Caco-2 (cell line): ENCODE measurements around the gene CDK17. TPM values are rescaled to one million over a fixed set of nuclear protein-coding genes. Genes with fewer than 3 reads are reported as not detected.
"Not testable (repeated sequence)": the region's sequence is repeated elsewhere in the genome, so short reads cannot be mapped to it uniquely, and the experiment has no call there.

ENCODE experiments used
- BruUV-seq: library from RNA; stranded (reverse); fragments of 400-500 nt; replicated peaks from 2 replicates; lab custom pipeline; 2021; lab: Mats Ljungman, UMichigan
- CTCF ChIA-PET: fragments of 300-600 bp; sonication (Branson Sonifier 250); formaldehyde crosslinking; loops from one replicate; lab custom pipeline; 2022; ENCODE audit warnings: antibody characterized with exemption; lab: Charles Lee
- POLR2A ChIA-PET: fragments of 300-600 bp; sonication (Branson Sonifier 250); formaldehyde crosslinking; loops from one replicate; lab custom pipeline; 2022; ENCODE audit warnings: antibody characterized with exemption; lab: Charles Lee
- DNase-seq, 2 experiments: peaks; one replicate each; pipeline versions ENCODE4 v3.0.0 to v3.0.0-alpha.2; 2020 to 2022
- H3K27me3 ChIP-seq: replicated peaks from 2 replicates; pipeline ENCODE4 v1.6.0; 2011; ENCODE audit warnings: low read length; ENCODE audit not compliant: control insufficient read depth, insufficient read depth
- H3K36me3 ChIP-seq: 2 replicates; pipeline ENCODE4 v1.5.1; 2011; ENCODE audit warnings: low read length; ENCODE audit not compliant: control insufficient read depth, insufficient read depth
- H3K4me1 ChIP-seq: fragments of 250-450 bp; sonication (Bioruptor Pico); 2 replicates; pipeline ENCODE4 v1.5.1; 2020; ENCODE audit warnings: mild to moderate bottlenecking
- H3K4me3 ChIP-seq: 2 replicates; pipeline ENCODE4 v1.5.1; 2011; ENCODE audit warnings: low read depth, mild to moderate bottlenecking, control low read depth, low read length
- H3K9me3 ChIP-seq: fragments of 250-450 bp; sonication (Bioruptor Pico); 2 replicates; pipeline ENCODE4 v1.5.1; 2020; ENCODE audit warnings: mild to moderate bottlenecking, moderate library complexity
- H3K27ac Mint-ChIP-seq: one replicate; pipeline ENCODE4 v1.8.0; 2022; ENCODE audit warnings: mixed read lengths; ENCODE audit not compliant: unreplicated experiment
- H3K27me3 Mint-ChIP-seq: one replicate; pipeline ENCODE4 v1.8.0; 2022; ENCODE audit warnings: mixed read lengths; ENCODE audit not compliant: insufficient read depth, unreplicated experiment
- H3K36me3 Mint-ChIP-seq: one replicate; pipeline ENCODE4 v1.8.0; 2022; ENCODE audit warnings: mild to moderate bottlenecking, mixed read lengths; ENCODE audit not compliant: insufficient read depth, unreplicated experiment
- H3K4me1 Mint-ChIP-seq: one replicate; pipeline ENCODE4 v1.8.0; 2022; ENCODE audit warnings: low read depth, mixed read lengths; ENCODE audit not compliant: unreplicated experiment
- H3K4me3 Mint-ChIP-seq: one replicate; pipeline ENCODE4 v1.8.0; 2022; ENCODE audit warnings: mild to moderate bottlenecking, moderate library complexity, mixed read lengths; ENCODE audit not compliant: unreplicated experiment
- H3K9me3 Mint-ChIP-seq: one replicate; pipeline ENCODE4 v1.8.0; 2022; ENCODE audit warnings: mixed read lengths; ENCODE audit not compliant: unreplicated experiment
- intact Hi-C: fragments of 100-400 bp; cut with micrococcal nuclease; formaldehyde crosslinking; loops from one replicate; pipeline ENCODE4 v1.10.0; 2022; ENCODE audit not compliant: unreplicated experiment
- total RNA-seq: library from RNA; stranded (reverse); gene quantifications from 2 replicates; pipeline ENCODE4 v1.2.3, GENCODE V29; 2022
- TF ChIP-seq, protein P1 (sequence below), 2 experiments: fragments of 200-600 bp in 1 of 2; IDR thresholded peaks; 1 replicate in 1 of 2; 2 replicates in 1 of 2; pipeline versions ENCODE4 v1.5.1 to v1.8.0; 2011 to 2022; ENCODE audit warnings: antibody characterized with exemption in 1 of 2, control low read depth in 1 of 2, inconsistent platforms in 1 of 2, low read depth in 1 of 2, low read length in 1 of 2, mild to moderate bottlenecking in 1 of 2, moderate library complexity in 1 of 2; ENCODE audit not compliant: insufficient read depth in 1 of 2, severe bottlenecking in 1 of 2, unreplicated experiment in 1 of 2

Gene CDK17
- total RNA-seq, 1 experiment from 2014 or later: 11.7 TPM

GRCh38 chr12:96421014-96421413 lies 20.8 kb upstream of the CDK17 start:
- ChIA-PET POLR2A (no interaction called here), CTCF (interaction anchor here (0.7 kb wide), 1 partner anchor 134 kb away, joined by 3 read pairs; no protein-coding TSS in a partner anchor)
- no peaks in the 10 kb centered on the region for H3K9me3 Mint-ChIP-seq

GRCh38 chr12:96420277-96420835 lies 20.1 kb upstream of the CDK17 start:
- Mint-ChIP-seq H3K9me3 (no peaks in the 10 kb centered on the region), H3K27me3 (no peaks in the 10 kb centered on the region), H3K4me1 (no peaks in the 10 kb centered on the region), H3K27ac (no peak overlapping the region), H3K36me3 (no peaks in the 10 kb centered on the region), H3K4me3 (no peak overlapping the region)
- CTCF ChIA-PET: no interaction called here
- Histone ChIP-seq H3K4me1 (peaks cover 8% of the 10 kb centered on the region), H3K36me3 (no peaks in the 10 kb centered on the region), H3K9me3 (no peaks in the 10 kb centered on the region), H3K27me3 (no peaks in the 10 kb centered on the region), H3K4me3 (no peak overlapping the region)
- no peak for DNase-seq
- intact Hi-C loops: no loop called here
- POLR2A ChIA-PET: no interaction called here
- TF ChIP-seq, protein P1, sequence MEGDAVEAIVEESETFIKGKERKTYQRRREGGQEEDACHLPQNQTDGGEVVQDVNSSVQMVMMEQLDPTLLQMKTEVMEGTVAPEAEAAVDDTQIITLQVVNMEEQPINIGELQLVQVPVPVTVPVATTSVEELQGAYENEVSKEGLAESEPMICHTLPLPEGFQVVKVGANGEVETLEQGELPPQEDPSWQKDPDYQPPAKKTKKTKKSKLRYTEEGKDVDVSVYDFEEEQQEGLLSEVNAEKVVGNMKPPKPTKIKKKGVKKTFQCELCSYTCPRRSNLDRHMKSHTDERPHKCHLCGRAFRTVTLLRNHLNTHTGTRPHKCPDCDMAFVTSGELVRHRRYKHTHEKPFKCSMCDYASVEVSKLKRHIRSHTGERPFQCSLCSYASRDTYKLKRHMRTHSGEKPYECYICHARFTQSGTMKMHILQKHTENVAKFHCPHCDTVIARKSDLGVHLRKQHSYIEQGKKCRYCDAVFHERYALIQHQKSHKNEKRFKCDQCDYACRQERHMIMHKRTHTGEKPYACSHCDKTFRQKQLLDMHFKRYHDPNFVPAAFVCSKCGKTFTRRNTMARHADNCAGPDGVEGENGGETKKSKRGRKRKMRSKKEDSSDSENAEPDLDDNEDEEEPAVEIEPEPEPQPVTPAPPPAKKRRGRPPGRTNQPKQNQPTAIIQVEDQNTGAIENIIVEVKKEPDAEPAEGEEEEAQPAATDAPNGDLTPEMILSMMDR (IDR thresholded peaks at IDR 0.05; ENCODE audit: insufficient read depth in 1 of 2, low read depth in 1 of 2, low read length in 1 of 2, severe bottlenecking in 1 of 2, unreplicated experiment in 1 of 2): no peak
- BruUV-seq: no TSS peak

More at GRCh38 chr12:96421014-96421413, 20.8 kb upstream of the CDK17 start:
- TF ChIP-seq, protein P1 (IDR thresholded peaks at IDR 0.05; ENCODE audit: insufficient read depth in 1 of 2, low read depth in 1 of 2, low read length in 1 of 2, severe bottlenecking in 1 of 2, unreplicated experiment in 1 of 2): no peak
- H3K9me3 ChIP-seq: no peaks in the 10 kb centered on the region
- no peaks in the 10 kb centered on the region for H3K27me3 ChIP-seq
- no peaks in the 10 kb centered on the region for H3K36me3 Mint-ChIP-seq
- peaks cover 3% of the 10 kb centered on the region for H3K4me1 ChIP-seq
- no peaks in the 10 kb centered on the region for H3K27me3 Mint-ChIP-seq
- DNase-seq: no peak
- H3K27ac Mint-ChIP-seq: no peak overlapping the region
- intact Hi-C loops: no loop called here
- no peaks in the 10 kb centered on the region for H3K4me1 Mint-ChIP-seq
- H3K36me3 ChIP-seq: no peaks in the 10 kb centered on the region
- no peak overlapping the region for H3K4me3 Mint-ChIP-seq
- BruUV-seq: no TSS peak
- no peak overlapping the region for H3K4me3 ChIP-seq

DNA sequence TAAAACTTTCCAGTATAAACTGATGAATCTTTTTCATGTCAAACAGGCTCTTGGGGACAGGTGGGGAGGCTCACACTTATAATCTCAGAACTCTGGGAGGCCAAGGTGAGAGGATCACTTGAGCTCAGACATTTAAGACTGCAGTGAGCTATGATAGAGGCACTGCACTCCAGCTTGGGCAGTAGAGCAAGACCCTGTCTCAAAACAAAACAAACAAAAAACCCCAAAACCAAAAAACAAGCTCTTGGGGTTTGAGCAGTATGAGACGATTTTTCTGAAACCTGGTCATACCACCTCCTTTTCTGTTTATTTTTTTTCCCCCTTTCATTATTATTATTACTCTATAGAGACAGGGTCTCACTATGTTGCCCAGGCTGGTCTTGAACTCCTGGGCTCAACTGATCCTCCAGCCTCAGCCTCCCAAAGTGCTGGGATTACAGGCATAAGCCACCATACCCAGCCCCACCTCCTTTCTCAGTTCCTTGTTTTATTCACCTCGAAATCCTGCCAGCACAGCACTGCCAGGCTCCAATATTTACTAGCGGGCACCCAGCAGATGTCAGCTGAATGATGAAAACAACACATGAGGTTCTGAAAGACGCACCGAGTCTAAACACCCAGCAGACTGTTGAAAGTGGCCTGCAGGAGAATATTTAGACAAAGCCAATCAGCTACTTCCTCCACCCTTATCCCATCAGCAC lies 19.5 kb upstream of the CDK17 start:
- H3K4me1 Mint-ChIP-seq: no peaks in the 10 kb centered on the region
- H3K9me3 ChIP-seq: no peaks in the 10 kb centered on the region
- POLR2A ChIA-PET: no interaction called here
- TF ChIP-seq, protein P1 (IDR thresholded peaks at IDR 0.05; ENCODE audit: insufficient read depth in 1 of 2, low read depth in 1 of 2, low read length in 1 of 2, severe bottlenecking in 1 of 2, unreplicated experiment in 1 of 2): no peak
- no peaks in the 10 kb centered on the region for H3K27me3 ChIP-seq
- CTCF ChIA-PET: no interaction called here
- H3K4me3 Mint-ChIP-seq: no peak overlapping the region
- peaks cover 8% of the 10 kb centered on the region for H3K4me1 ChIP-seq
- no peaks in the 10 kb centered on the region for H3K36me3 Mint-ChIP-seq
- no peaks in the 10 kb centered on the region for H3K9me3 Mint-ChIP-seq
- H3K27ac Mint-ChIP-seq: no peak overlapping the region
- no peaks in the 10 kb centered on the region for H3K27me3 Mint-ChIP-seq
- intact Hi-C loops: no loop called here
- DNase-seq: no peak
- no peaks in the 10 kb centered on the region for H3K36me3 ChIP-seq
- BruUV-seq: no TSS peak
- H3K4me3 ChIP-seq: no peak overlapping the region

DNA sequence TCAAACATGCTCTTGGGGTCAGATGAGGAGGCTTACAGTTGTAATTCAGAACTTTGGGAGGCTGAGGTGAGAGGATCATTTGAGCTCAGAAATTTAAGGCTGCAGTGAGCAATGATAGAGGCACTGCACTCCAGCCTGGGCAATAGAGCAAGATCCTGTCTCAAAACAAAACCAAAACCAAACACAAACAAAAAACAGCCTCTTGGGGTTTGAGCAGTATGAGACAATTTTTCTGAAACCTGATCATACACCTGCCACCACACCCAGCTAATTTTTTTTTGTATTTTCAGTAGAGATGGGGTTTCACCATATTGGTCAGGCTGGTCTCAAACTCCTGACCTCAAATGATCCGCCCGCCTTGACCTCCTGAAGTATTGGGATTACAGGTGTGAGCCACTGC lies 17.4 kb upstream of the CDK17 start:
- H3K27ac Mint-ChIP-seq, H3K9me3 ChIP-seq, H3K27me3 Mint-ChIP-seq, H3K4me1 Mint-ChIP-seq, DNase-seq, BruUV-seq, intact Hi-C loops, H3K36me3 ChIP-seq, H3K9me3 Mint-ChIP-seq, H3K4me3 ChIP-seq, H3K27me3 ChIP-seq, H3K4me1 ChIP-seq, POLR2A ChIA-PET, CTCF ChIA-PET, H3K36me3 Mint-ChIP-seq, H3K4me3 Mint-ChIP-seq: not testable (repeated sequence)
